Endothelial cell of umbilical vein (primary cell): ENCODE data around the gene ASRGL1. TPM values are rescaled to one million over a fixed set of nuclear protein-coding genes. Genes with fewer than 3 reads are reported as not detected.
"Not testable (repeated sequence)": the region's sequence is repeated elsewhere in the genome, so short reads cannot be mapped to it uniquely, and the experiment has no call there.

Experiments
- BruUV-seq: library from RNA; stranded (reverse); fragments of 400-500 nt; replicated peaks from 2 replicates; lab custom pipeline; 2021; lab: Mats Ljungman, UMichigan
- CTCF ChIA-PET: fragments of 300-600, 350-600 bp; sonication (Branson Sonifier 250); formaldehyde crosslinking; loops from one replicate; lab custom pipeline; 2021; ENCODE audit warnings: antibody characterized with exemption, inconsistent platforms; lab: Charles Lee
- POLR2A ChIA-PET: fragments of 300-600, 350-600 bp; sonication (Branson Sonifier 250); formaldehyde crosslinking; loops from one replicate; lab custom pipeline; 2021; ENCODE audit warnings: antibody characterized with exemption, inconsistent platforms; lab: Charles Lee
- DNase-seq: peaks from one replicate; pipeline ENCODE4 v3.0.0-alpha.2; 2011; ENCODE audit warnings: low read depth, low spot score
- FAIRE-seq: peaks from 2 replicates; lab custom pipeline; 2011; peaks lifted over from hg19 to GRCh38; lab: Jason Lieb, UNC
- H2AFZ ChIP-seq: 2 replicates; pipeline ENCODE4 v1.6.0; 2012; ENCODE audit warnings: low read depth, low read length, control low read depth, inconsistent platforms
- H3K27ac ChIP-seq: 2 replicates; pipeline ENCODE4 v1.5.1; 2011; ENCODE audit warnings: low read depth, mild to moderate bottlenecking, control low read depth, low read length, moderate library complexity; ENCODE audit not compliant: insufficient read depth
- H3K27me3 ChIP-seq, 2 experiments: 2 replicates each; pipeline versions ENCODE4 v1.6.0 to v1.6.1; 2011; ENCODE audit warnings: low read length in 2 of 2, mixed read lengths in 1 of 2; ENCODE audit not compliant: control insufficient read depth in 2 of 2, insufficient read depth in 2 of 2
- H3K36me3 ChIP-seq, 2 experiments: 2 replicates in 1 of 2; 3 replicates in 1 of 2; pipeline ENCODE4 v1.5.1; 2011; ENCODE audit warnings: low read length in 2 of 2, mild to moderate bottlenecking in 1 of 2, moderate library complexity in 1 of 2; ENCODE audit not compliant: control insufficient read depth in 2 of 2, insufficient read depth in 2 of 2; ENCODE audit errors: extremely low read depth in 1 of 2
- H3K4me1 ChIP-seq: 3 replicates; pipeline ENCODE4 v1.5.1; 2011; ENCODE audit warnings: mild to moderate bottlenecking, low read length; ENCODE audit not compliant: control insufficient read depth, insufficient read depth; ENCODE audit errors: extremely low read depth
- H3K4me2 ChIP-seq: 2 replicates; pipeline ENCODE4 v1.6.1; 2011; ENCODE audit warnings: low read length, control low read depth, mixed read lengths; ENCODE audit not compliant: insufficient read depth
- H3K4me3 ChIP-seq, 3 experiments: fragments of 200-600 bp in 1 of 3; sonication (generic), shearing (Covaris generic) in 1 of 3; replicated peaks in 1 of 3; 2 replicates each; pipeline ENCODE4 v1.5.1; 2011 to 2016; ENCODE audit warnings: control low read depth in 3 of 3, low read length in 3 of 3, mild to moderate bottlenecking in 2 of 3, inconsistent platforms in 1 of 3, low read depth in 1 of 3, moderate library complexity in 1 of 3; ENCODE audit not compliant: insufficient read depth in 1 of 3
- H3K79me2 ChIP-seq: 2 replicates; pipeline ENCODE4 v1.6.0; 2012; ENCODE audit warnings: low read length, inconsistent platforms; ENCODE audit not compliant: control insufficient read depth, insufficient read depth
- H3K9ac ChIP-seq: replicated peaks from 2 replicates; pipeline ENCODE3; 2011; ENCODE audit warnings: low read length, control low read depth; ENCODE audit not compliant: insufficient read depth; ENCODE audit errors: extremely low read depth
- H3K9me1 ChIP-seq: replicated peaks from 3 replicates; pipeline ENCODE4 v1.6.0; 2011; ENCODE audit warnings: mild to moderate bottlenecking, low read length; ENCODE audit not compliant: control insufficient read depth, insufficient read depth; ENCODE audit errors: extremely low read depth
- H3K9me3 ChIP-seq: replicated peaks from 2 replicates; pipeline ENCODE4 v1.5.1; 2012; ENCODE audit warnings: low read length, inconsistent platforms; ENCODE audit not compliant: control insufficient read depth, insufficient read depth
- H4K20me1 ChIP-seq: replicated peaks from 2 replicates; pipeline ENCODE3; 2011; ENCODE audit warnings: mild to moderate bottlenecking, low read length; ENCODE audit not compliant: control insufficient read depth, insufficient read depth; ENCODE audit errors: extremely low read depth
- CTCF ChIP-seq, 2 donors: IDR thresholded peaks; 1 replicate in 1 of 2; 2 replicates in 1 of 2; pipeline ENCODE4 v1.5.1; 2011; ENCODE audit warnings: low read length in 2 of 2, mild to moderate bottlenecking in 2 of 2, moderate library complexity in 2 of 2, control low read depth in 1 of 2, inconsistent platforms in 1 of 2, low read depth in 1 of 2; ENCODE audit not compliant: insufficient read depth in 1 of 2; ENCODE audit errors: extremely low read depth in 1 of 2
- EZH2 ChIP-seq: IDR thresholded peaks from 2 replicates; pipeline ENCODE4 v1.6.1; 2012; ENCODE audit warnings: borderline replicate concordance, low read depth, mild to moderate bottlenecking, moderate library complexity, low read length, inconsistent platforms; ENCODE audit not compliant: severe bottlenecking
- FOS ChIP-seq: IDR thresholded peaks from 2 replicates; pipeline ENCODE4 v1.6.1; 2011; ENCODE audit warnings: mild to moderate bottlenecking, low read length, moderate library complexity, borderline replicate concordance; ENCODE audit not compliant: insufficient read depth
- GATA2 ChIP-seq: IDR thresholded peaks from 2 replicates; pipeline ENCODE4 v1.7.0; 2011; ENCODE audit warnings: low read depth, mild to moderate bottlenecking, moderate library complexity, mixed read lengths, low read length; ENCODE audit not compliant: insufficient read length, insufficient read depth
- JUN ChIP-seq: IDR thresholded peaks from 2 replicates; pipeline ENCODE4 v1.6.1; 2011; ENCODE audit warnings: borderline replicate concordance, low read depth; ENCODE audit not compliant: insufficient read length, insufficient read depth
- MAX ChIP-seq: IDR thresholded peaks from 2 replicates; pipeline ENCODE4 v1.6.1; 2011; ENCODE audit not compliant: insufficient read depth, insufficient read length
- MYC ChIP-seq: IDR thresholded peaks from one replicate; pipeline ENCODE4 v1.6.1; 2011; ENCODE audit warnings: mild to moderate bottlenecking, low read depth, low read length
- POLR2A ChIP-seq: IDR thresholded peaks from 2 replicates; pipeline ENCODE4 v1.6.1; 2012; ENCODE audit warnings: low read depth, mild to moderate bottlenecking, control low read depth, low read length
- POLR2AphosphoS5 ChIP-seq: IDR thresholded peaks from 2 replicates; pipeline ENCODE4 v1.6.1; 2012; ENCODE audit warnings: low read depth, mild to moderate bottlenecking, control low read depth, low read length, moderate library complexity; ENCODE audit not compliant: insufficient read depth
- dilution Hi-C: fragments of 300-500 bp; cut with MboI; formaldehyde crosslinking; loops from one replicate; pipeline ENCODE4 v1.15.0; 2019; ENCODE audit warnings: low sequenced_read_pairs; ENCODE audit not compliant: extremely low pct_ligation_motif_present
- intact Hi-C: fragments of 100-400 bp; cut with micrococcal nuclease; formaldehyde crosslinking; loops from one replicate; pipeline ENCODE4 v1.10.0; 2022
- polyA plus RNA-seq, 4 experiments: library from polyadenylated mRNA; depleted of rRNA in 3 of 4; stranded (reverse) in 3 of 4; unstranded in 1 of 4; fragments of >200 nt; gene quantifications; 2 replicates each; pipeline versions ENCODE4 v1.2.1 to v1.2.3, GENCODE V29; 2011 to 2012; ENCODE audit warnings: missing spikeins in 1 of 4
- total RNA-seq: library from RNA; stranded (reverse); gene quantifications from 2 replicates; pipeline ENCODE4 v1.2.3, GENCODE V29; 2021

The ASRGL1 gene
- total and polyA plus RNA-seq, 2 donors (not counting 3 experiments of a cell fraction or from before 2014, with no cell fraction given), result 33.1 to 36.0 TPM

- peak; percentile 12 for FAIRE-seq
- H4K20me1 ChIP-seq, dilution Hi-C loops, H3K27ac ChIP-seq, H3K9me3 ChIP-seq, H3K4me1 ChIP-seq, H3K4me2 ChIP-seq, H3K9me1 ChIP-seq, BruUV-seq, H3K9ac ChIP-seq, H3K79me2 ChIP-seq, H2AFZ ChIP-seq, H3K36me3 ChIP-seq, H3K4me3 ChIP-seq, H3K27me3 ChIP-seq, POLR2A ChIA-PET: not testable (repeated sequence)
- peak; percentile 60 to 62 for TF ChIP-seq CTCF (IDR thresholded peaks at IDR 0.05; ENCODE audit: extremely low read depth in 1 of 2, insufficient read depth in 1 of 2, low read depth in 1 of 2, low read length in 2 of 2)
- intact Hi-C loops, result loop anchor here (1.0 to 5.0 kb wide), 4 partner anchors 14 to 179 kb away; no protein-coding TSS in a partner anchor
- DNase-seq, result peak; percentile 66
- CTCF ChIA-PET, result interaction anchor here (1.2 to 1.7 kb wide), 3 partner anchors 12 to 314 kb away, joined by 4 to 5 read pairs (median 4); no protein-coding TSS in a partner anchor
Observed at GRCh38 chr11:62380821-62381245, 43.6 kb downstream of the ASRGL1 start.

- H3K27ac ChIP-seq, result no peak overlapping the region
- TF ChIP-seq MYC (no peak), EZH2 (no peak), MAX (no peak), POLR2AphosphoS5 (no peak), POLR2A (no peak), FOS (no peak), JUN (no peak), GATA2 (no peak)
- no peaks in the 10 kb centered on the region for H3K79me2 ChIP-seq
- no peak overlapping the region for H3K4me3 ChIP-seq
- no peaks in the 10 kb centered on the region for H3K9me1 ChIP-seq
- H2AFZ ChIP-seq, result no peak overlapping the region
- no peak overlapping the region for H3K9ac ChIP-seq
- no peak overlapping the region for H3K4me2 ChIP-seq
- BruUV-seq, result no TSS peak
- no peaks in the 10 kb centered on the region for H3K36me3 ChIP-seq
- H4K20me1 ChIP-seq, result no peaks in the 10 kb centered on the region
- no peaks in the 10 kb centered on the region for H3K9me3 ChIP-seq
- H3K27me3 ChIP-seq, result no peaks in the 10 kb centered on the region
- ChIA-PET POLR2A (no interaction called here), CTCF (interaction anchor here (1.1 to 1.5 kb wide), 2 partner anchors 11 to 46 kb away, joined by 3 to 4 read pairs; no protein-coding TSS in a partner anchor)
- H3K4me1 ChIP-seq, result no peaks in the 10 kb centered on the region
- DNase-seq (no peak), FAIRE-seq (no peak)
- intact Hi-C loops, result loop anchor here (5.0 kb wide), 1 partner anchor 158 kb away; no protein-coding TSS in a partner anchor
- dilution Hi-C loops, result no loop called here
Observed at GRCh38 chr11:62383822-62384221, 46.6 kb downstream of the ASRGL1 start.

- H3K9me1 ChIP-seq, H3K36me3 ChIP-seq, BruUV-seq, H4K20me1 ChIP-seq, FAIRE-seq, H3K4me3 ChIP-seq, H3K4me1 ChIP-seq, H3K27ac ChIP-seq, POLR2A ChIA-PET, CTCF ChIA-PET, H3K9ac ChIP-seq, H2AFZ ChIP-seq, H3K9me3 ChIP-seq, H3K27me3 ChIP-seq, H3K4me2 ChIP-seq, intact Hi-C loops, DNase-seq, H3K79me2 ChIP-seq, dilution Hi-C loops: not testable (repeated sequence)
Observed at GRCh38 chr11:62386083-62386482, 48.8 kb downstream of the ASRGL1 start.
